ENCODE measurements around the gene FHOD3.

GRCh38 chr18:36798738-36799473 is 501.4 kb downstream of the FHOD3 start:
- TF ChIP-seq CTCF (conservative IDR thresholded peaks at IDR 0.05 in 1 of 2, IDR thresholded peaks at IDR 0.05 in 1 of 2; ENCODE audit: extremely low read depth in 1 of 2, insufficient read depth in 1 of 2, low read depth in 1 of 2, low read length in 2 of 2) (no peak), EZH2 (IDR thresholded peaks at IDR 0.05; ENCODE audit: borderline replicate concordance, low read length) (no peak)

Measured in mammary epithelial cell (primary cell).